GM21723 (cell line): ENCODE measurements around the gene TBC1D22A.

ENCODE experiments used
- ATAC-seq: cut with Tn5 transposase; IDR thresholded peaks from one replicate; pipeline ENCODE4 v1.9.1; 2021; ENCODE audit warnings: mild to moderate bottlenecking, moderate library complexity; ENCODE audit not compliant: unreplicated experiment

The TBC1D22A gene

GRCh38 chr22:47123006-47123826 lies 360.8 kb downstream of the TBC1D22A start:
- ATAC-seq, result no peak

- no peak for ATAC-seq
Measured at GRCh38 chr22:47123827-47124442, 361.5 kb downstream of the TBC1D22A start.

GRCh38 chr22:47124451-47124881 lies 362.0 kb downstream of the TBC1D22A start:
- no peak for ATAC-seq

GRCh38 chr22:47124961-47125360 lies 362.5 kb downstream of the TBC1D22A start:
- no peak for ATAC-seq

- no peak for ATAC-seq
Measured at GRCh38 chr22:47125603-47126002, 363.2 kb downstream of the TBC1D22A start.

GRCh38 chr22:47126344-47126811 lies 363.9 kb downstream of the TBC1D22A start:
- no peak for ATAC-seq

DNA sequence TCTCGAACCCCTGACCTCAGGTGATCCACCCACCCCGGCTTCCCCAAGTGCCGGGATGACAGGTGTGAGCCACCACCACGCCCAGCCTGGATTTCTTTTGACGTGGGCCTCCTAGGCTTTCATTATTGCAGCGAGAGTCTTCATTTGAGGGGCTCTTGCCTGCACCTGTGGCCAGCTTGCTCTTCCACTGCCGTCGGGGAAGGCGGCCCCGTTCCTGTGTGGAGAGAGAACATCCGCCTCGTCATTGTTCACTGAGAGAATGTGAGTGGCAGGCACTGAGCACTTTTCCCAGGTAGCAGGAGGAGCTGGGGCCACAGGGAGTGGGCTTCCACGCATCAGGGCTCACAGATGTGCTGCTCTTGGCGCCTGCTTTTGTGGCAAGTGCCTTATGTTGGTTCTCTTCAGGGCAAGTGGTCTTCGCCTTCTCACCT lies 365.0 kb downstream of the TBC1D22A start:
- no peak for ATAC-seq

DNA sequence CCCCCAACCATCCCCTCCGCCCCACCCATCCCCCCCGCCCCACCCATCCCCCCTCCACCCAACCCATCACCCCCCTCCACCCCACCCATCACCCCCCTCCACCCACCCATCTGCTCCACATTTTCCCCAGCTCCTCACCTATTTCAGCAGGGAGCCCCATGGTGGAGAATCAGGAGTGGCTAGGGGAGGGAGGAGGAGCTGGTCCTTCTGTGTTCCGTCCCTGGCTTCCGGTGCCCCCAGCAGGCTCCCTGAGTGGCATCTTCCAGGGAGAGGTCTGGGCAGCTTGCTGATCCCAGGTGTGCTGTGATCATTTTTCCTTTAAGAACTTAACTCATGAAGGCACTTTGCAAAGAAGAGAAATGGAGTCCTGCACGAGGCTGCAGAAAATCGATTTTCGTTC lies 365.8 kb downstream of the TBC1D22A start:
- ATAC-seq, result no peak

DNA sequence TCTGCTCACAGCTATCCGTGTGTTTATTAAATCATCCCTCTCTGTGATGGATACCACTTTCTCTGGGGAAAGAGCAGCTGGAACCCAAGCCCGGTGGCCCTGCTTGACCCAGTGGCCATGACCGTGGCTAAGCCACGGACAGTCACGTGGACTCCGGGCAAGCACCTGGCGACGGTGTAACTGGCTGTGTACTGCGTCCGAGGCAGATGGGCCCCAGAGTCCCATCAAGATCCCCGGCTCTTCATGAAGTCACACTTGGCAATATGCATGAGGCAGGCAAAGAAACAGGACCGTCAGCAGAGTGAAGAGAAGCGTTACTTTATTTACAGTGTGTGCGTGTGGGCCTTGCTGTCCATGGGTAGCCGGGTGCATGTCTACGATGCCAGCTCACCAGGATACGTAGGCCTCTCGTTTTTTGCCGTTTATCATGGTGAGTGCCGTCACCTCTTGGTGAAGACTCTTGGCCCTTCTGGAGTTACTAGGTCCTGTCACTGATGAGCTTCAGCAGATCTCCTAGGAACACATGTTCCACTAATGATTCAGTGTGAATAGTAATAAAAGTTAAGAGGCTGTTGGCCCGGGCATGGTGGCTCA lies 366.3 kb downstream of the TBC1D22A start:
- ATAC-seq, result no peak

GRCh38 chr22:47129902-47130635 lies 367.6 kb downstream of the TBC1D22A start:
- no peak for ATAC-seq

- no peak for ATAC-seq
Measured at GRCh38 chr22:47130883-47131631, 368.6 kb downstream of the TBC1D22A start.

DNA sequence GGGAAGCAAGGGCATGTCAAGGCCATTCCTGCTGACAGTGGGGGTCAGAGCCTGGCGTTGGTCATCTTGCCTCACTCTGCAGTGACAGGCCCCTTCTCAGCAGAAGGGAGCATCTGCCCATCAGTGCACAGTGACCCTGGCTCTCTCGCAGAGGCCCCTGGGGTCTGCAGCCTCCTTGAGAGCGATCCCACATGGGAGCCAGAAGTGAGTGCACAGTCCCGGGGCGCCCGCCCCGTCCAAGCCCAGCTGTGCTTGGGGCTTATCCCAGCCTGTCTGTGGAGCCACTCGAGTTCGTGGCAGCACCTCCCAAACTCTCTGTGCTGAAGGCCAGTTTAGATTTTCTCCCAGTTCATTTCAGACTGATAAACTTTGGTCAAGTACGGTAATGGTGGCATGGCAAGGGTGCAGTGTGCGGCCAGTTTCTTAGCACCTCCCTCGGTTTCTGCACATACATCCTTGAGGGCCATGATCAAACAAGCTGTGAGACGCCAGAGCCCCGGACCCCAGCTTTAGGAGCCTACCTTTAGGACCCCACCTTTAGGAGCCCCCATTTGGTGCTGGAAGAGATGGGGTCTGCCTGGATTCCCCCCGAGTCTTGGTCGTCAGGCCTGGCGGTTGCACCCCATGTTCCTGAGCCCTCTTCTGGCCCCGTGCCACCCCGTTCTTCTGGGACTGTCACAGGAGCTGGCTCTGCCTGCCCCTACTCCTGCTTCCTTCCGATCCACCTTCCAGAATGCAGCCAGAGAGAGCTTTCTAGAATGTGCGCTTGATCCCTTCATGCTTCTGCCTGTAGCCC lies 369.4 kb downstream of the TBC1D22A start:
- no peak for ATAC-seq

GRCh38 chr22:47132428-47132825 lies 370.0 kb downstream of the TBC1D22A start:
- ATAC-seq, result no peak

GRCh38 chr22:47133061-47133969 lies 370.9 kb downstream of the TBC1D22A start:
- no peak for ATAC-seq

DNA sequence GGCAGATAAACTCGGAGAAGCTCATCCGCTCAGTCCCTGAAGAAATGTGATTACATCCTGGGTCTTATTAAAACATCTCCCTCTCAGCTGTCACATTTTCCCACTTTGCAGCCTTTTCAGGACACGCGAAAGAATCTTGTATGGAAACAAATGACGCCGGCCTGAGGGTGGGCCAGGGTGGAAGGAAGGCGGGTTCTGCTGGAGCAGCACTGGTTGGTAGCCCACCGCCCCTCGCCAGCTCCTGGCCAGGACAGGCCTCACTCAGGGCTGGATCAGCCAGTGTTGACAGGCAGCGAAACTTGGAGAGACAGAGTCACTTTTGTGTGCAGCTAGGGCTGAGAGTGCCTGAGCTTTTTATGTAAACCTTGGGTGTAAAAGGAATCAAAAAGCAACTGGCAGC lies 371.8 kb downstream of the TBC1D22A start:
- ATAC-seq, result no peak

DNA sequence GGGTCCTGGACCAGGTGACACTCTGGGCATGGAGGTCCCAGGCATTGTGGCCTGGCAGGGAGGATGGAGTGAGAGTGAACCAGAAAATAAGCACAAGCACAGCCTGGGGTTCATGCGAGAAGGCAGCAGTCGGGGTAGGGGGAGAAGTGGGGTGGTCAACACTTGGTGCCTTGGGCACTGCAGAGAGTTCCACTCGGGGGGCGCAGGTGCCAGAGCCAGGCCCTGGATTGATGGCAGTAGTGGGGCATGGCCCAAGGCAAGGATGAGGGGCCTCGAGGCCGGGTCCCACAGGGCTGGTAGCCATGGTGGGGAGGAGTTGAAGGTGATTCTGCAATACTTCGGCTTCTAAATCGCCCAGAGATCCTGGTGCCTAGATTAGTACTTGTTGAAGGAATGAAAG lies 372.9 kb downstream of the TBC1D22A start:
- ATAC-seq, result no peak

- no peak for ATAC-seq
Measured at GRCh38 chr22:47136050-47136449, 373.6 kb downstream of the TBC1D22A start.

DNA sequence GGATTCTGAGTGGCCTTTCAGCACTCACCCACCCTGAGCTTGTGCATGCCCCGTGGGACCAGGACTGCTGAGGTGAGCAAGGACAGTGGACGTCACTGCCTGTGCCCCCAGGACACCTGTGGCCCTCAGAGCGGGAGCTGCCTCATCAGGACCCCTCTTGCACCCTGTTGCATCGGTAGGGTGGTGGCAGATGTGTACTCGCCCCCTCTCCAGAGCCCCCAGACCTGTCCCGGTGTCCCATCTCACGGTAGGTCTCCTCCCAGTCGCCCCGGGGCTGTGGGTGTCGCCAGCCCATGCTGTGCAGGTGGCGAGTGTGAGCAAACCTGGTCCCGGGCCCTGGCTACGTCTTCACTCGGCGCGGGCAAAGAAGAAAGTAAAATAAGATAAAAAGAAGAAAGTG lies 374.2 kb downstream of the TBC1D22A start:
- no peak for ATAC-seq
